ENCODE results near the gene SDE2. TPM values are rescaled to one million over a fixed set of nuclear protein-coding genes. Genes with fewer than 3 reads are reported as not detected.
"Not testable (repeated sequence)": the region's sequence is repeated elsewhere in the genome, so short reads cannot be mapped to it uniquely, and the experiment has no call there.

The SDE2 gene
- total RNA-seq, 1 experiment from 2014 or later, result 13.8 TPM

DNA sequence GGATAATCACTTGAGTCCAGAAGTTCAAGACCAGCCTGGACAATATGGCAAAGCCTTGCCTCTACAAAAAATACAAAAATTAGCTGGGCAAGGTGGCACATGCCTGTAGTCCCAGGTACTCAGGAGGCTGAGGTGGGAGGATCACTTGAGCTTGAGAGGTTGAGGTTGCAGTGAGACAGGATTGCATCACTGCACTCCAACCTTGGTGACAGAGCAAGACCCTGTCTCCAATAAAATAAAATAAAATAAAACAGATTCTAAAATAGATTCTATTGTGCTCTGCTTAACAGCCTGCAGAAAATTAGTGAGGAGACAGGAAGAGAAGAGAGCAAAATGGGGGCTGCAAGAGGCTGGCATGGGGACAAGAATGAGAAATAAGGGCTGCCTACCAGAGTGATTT, 7.5 kb upstream of the SDE2 start:
- DNase-seq (ENCODE audit: low spot score), result no peak

DNA sequence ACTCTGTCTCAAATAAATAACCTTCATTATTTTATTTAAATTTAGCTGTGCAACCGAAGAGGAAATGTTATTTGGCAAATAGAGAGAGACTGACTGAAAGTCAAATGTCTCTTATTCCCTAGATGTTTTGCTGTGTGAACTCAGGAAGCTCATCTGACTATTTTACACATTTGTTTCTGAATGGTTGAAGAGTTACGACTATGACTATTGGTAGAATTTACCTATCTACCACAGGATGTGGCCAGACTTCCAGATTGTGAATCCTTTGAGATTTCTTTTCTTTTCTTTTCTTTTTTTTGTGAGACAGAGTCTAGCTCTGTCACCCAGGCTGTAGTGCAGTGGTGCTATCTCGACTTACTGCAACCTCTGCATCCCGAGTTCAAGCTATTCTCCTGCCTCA, 5.3 kb upstream of the SDE2 start:
- DNase-seq (ENCODE audit: low spot score), result no peak

DNA sequence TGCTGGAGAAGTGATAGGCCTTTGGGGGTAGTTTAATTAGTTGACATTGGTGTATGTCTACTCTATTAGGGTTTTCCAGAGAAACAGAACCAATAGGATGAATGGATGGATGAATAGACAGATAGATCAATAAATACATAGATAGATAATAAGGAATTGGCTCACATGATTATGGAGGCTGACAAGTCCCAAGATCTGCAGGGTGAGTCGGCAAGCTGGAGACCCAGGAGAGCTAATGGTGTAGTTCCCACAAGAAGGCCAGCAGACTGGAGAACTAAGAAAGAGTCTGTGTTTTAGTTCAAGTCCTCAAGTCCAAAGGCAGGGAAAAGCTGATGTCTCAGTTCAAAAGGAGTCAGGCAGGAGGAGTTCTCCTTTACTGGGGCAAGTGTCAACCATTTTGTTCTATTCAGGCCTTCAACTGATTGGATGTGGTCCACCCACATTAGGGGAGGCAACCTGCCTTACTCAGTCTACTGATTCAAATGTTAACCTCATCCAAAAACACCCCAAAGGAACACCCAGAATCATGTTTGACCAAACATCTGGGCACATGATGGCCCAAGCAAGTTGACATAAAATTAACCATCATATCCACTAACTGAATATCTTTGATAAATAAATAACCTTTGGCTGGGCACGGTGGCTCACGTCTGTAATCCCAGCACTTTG, 4.5 kb upstream of the SDE2 start:
- no peak for DNase-seq (ENCODE audit: low spot score)

DNA sequence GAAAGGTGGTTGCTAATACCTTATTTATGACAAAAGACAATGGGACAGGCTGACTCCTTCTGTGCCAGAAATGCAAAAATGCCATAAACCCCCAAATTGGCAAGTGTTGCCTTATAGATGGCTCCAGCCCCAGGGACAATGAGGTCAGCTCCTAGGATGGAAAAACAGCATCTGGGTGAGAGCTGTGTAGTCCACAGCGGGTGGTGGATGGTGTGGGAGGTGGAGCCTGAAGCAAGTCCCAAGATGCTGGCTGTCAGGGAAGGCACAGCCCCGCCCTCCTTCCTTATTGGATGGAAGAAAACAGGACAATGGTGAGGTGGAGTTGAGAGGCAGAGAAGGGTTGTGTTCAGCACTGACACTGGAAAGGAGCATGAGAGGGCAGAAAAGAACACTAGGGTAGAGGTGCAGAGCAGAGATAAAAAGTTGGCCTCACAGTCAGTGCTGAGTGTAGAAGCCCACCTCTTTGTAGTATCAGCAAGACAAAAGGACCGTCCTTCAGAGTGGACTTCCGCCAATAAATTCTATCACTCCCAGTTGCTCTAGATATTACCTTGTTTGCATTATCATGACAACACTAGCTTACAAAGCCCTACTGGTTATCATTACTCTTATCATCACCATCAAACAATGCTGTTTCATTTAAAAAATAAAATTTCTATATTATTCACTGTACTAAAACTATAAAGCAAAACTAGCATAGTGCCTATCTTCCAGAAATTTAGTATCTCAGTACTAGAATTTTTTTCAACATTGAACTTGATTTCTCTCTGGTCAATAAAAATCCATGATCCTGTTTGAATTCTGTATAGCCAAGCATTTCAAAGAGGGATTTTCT, 3.7 kb upstream of the SDE2 start:
- peak; percentile 64 for DNase-seq (ENCODE audit: low spot score)

DNA sequence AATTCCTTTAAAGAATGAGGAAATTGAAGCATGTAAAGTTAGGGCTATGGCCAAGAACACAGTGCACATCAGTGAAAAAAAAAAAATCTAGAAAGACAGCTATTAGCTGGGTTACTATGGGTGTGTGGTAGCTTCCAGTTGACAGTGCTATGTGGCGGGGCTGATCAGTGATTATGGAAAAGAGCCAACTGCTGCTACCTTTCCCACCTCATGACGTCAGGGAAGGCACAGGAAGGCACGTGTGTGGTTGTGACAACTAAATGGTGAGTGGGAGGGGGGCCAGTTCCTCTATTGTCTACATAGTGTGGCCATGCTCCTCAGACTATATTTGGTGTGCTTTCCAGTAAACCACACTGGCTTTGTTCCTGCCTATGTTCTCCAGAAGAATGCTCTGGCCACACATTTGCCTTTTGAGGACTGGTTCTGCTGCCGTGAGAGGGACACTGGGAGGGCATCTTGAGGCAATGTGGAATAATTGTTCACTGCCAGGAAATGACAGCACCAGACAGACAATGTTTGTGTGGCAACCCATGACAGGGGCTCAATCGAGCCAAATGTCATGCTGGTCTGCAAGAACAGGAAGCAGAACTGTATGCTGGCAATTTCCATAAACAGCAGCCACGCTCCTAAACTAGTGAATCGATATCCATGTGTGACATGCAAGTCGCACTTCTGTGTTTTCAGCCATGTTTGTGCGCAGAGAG, 3.0 kb upstream of the SDE2 start:
- DNase-seq (ENCODE audit: low spot score), result peak; percentile 51

DNA sequence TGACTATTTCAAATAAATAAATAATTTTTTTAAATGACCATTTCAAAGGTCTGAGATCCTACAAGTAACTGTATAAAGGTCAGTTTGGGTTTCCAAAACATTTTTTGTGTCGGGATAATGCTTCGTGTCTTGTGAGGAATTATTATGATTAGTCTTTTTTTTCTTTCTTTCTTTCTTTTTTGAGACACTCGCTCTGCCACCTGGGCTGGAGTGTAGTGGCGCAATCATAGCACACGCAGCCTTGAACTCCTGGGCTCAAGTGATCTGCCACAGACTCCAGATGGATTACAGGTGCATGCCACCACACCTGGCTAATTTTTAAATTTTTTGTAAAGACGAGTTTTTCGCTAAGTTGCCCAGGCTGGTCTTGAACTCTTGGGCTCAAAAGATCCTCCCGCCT, 1.9 kb upstream of the SDE2 start:
- DNase-seq (ENCODE audit: low spot score), result no peak

DNA sequence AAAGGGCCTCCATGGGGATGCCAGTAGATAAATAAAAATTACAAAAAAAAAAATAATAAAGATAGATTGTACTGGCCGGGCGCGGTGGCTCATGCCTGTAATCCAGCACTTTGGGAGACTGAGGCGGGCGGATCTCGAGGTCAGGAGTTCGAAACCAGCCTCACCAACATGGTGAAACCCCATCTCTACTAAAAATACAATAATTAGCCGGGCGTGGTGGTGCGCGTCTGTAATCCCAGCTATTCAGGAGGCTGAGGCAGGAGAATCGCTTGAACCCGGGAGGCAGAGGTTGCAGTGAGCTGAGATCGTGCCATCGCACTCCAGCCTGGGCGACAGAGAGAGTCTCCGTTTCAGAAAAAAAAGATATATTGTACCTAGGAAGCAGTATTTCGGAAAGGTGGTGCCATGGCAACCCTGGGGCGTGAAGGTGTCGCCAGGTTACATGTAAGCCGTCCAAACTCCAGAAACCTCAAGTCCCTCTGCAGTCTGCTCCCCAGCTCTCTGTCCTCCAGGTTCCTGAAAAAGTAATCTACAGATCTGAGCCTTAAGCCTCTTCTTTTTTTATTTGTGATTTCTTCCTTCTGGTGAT, 1.4 kb upstream of the SDE2 start:
- DNase-seq (ENCODE audit: low spot score), result not testable (repeated sequence)

DNA sequence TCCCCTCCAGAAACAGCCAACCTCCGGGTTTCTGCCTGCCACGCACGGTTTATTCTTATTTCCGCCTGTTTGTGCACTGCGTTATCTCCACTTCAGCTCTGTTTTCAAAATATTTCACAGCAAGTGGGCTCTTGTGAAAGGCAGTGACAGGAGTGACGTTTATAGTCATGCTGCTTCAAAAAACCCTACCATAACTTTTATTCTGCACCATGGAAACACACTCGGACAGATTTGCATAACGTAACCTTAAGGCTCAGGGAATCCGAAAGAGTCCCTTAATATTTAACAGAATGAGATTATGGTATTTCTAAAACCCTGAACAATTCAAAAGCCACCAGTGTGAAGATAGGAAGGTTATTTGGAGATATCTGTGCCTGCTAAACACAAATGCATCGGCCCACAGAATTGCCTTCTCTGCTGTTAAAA, 782 bp upstream of the SDE2 start:
- DNase-seq (ENCODE audit: low spot score), result no peak

DNA sequence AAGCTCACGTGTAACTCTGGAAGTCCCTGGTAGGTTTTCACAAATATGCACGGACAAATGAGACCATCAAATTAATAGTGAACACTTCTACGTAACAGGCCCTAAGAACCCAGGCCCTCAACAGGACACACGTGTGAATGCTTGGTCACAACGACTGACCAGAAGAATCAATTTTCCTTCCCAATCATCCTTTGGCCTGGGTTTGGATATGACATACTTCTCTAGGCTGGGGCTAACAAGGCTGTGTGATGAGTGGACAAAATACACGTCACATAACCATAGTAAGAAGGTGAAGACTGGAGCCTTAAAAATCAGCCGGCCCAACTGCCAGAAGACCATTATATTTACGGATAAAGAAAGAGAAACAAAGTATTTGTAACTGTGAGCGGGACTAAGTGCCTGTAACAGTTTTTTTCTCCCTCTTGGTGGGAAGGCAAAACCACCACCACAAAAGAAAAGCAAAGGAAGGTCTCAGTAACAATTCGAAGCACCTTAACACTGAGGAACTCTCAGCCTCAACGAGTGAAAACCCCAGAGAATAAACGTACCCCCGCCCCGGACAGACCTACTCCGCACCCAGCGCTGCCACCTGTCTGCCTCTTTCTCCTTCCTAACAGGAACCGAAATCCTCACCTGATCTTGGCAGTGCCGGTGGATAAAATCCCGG, 450 bp downstream of the SDE2 start:
- peak; percentile 35 for DNase-seq (ENCODE audit: low spot score)

DNA sequence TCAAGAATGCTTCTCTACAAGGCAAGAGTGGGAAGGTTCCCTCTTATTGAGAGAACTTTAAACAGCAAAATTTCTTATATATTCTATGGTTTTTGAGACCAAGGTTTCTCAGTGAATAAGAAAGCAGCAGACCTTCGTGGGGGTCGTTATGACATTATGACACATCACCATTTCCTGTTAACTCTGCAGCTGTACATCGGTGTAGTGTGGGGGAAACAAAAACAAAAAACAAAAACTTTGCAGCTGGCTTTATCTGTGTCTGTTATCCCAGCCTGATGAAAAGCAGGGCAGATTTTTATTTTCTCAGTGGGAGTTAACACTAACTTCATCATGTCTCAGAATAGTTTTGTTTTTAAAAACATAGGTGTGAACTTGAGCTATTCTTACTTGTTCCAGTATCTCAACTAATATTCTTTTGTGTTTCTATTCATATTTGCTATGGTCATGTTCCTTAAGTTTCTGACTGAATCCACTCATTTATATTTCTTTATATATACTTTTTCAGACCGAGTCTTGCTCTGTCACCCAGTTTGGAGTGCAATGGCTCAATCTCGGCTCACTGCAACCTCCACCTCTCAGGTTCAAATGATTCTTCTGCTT, 2.1 kb downstream of the SDE2 start:
- DNase-seq (ENCODE audit: low spot score), result no peak

DNA sequence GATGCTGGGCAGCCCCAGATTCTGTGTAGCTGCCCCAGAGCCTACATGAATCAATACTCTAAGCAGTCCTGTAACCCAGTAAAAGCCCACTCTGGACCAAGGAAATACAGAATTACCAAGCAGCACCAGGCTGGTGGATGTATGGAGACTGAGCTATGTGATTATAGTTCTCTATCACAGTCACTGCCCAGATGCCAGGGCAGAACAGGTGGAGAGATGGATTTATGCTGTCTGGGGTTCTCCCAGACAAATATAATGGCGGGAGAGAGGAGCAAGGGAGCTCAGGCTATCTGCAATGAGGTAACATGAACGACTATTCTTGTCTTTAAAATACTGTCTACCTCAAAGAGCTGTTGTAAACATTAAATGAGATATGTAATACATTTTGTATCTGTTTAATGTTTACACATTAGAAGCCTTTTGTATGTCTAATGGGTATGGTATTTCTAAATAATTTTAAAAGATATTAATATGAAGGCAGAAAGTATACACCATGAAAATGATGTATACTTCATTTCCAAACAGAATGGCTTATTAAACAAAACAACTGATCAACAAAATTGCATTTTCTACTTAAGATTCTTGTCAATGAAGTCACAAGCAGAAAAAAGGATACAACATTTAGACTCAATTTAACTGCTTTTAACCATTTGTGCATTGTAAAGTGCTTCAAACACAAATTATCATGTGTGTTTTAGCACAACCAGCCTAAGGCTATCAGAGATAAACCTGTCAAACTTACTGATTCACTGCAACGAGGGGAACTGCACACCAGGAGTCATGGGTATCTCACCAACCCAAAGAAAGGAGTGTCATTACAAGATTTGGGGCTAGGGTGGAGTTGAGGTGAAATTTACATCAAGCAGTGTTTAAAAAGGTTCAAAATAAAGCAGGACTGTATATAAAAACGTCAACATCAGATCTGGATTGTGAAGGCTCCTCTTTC, 3.0 kb downstream of the SDE2 start:
- DNase-seq (ENCODE audit: low spot score), result no peak

DNA sequence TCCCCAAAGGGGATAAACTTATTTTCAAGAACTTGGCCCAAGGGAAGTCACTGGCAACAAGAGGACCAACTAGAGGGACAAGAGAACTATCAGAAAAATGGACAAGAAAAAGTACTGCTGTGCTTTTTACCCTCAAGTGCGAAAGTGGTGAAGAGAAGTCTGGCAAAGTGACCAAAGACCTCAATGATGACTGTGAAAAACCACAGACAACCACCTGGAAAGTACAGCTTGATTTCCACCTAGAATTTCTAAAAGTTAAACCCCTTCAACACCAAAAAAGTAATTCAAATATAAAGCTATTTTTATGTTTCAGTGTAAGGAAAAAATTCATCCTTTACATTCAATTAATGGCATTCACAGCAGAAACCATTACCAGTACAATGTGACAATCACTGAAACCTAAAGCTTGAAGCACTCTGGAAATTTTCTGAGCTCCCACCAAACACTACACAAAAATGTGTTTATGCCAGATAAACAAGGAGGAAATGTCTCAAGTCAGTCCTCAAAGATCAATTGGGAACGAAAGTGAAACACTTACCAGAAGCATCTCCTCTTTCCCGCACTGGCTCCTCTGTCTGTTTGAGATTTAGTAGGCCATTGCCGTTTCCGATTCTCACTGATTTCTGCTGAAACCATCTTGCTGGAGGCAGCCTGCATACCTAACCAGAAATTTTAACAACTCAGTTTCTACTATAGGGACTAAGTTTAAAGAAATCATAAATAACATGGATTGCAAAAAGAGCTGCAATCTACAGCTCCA, 8.3 kb downstream of the SDE2 start:
- no peak for DNase-seq (ENCODE audit: low spot score)

DNA sequence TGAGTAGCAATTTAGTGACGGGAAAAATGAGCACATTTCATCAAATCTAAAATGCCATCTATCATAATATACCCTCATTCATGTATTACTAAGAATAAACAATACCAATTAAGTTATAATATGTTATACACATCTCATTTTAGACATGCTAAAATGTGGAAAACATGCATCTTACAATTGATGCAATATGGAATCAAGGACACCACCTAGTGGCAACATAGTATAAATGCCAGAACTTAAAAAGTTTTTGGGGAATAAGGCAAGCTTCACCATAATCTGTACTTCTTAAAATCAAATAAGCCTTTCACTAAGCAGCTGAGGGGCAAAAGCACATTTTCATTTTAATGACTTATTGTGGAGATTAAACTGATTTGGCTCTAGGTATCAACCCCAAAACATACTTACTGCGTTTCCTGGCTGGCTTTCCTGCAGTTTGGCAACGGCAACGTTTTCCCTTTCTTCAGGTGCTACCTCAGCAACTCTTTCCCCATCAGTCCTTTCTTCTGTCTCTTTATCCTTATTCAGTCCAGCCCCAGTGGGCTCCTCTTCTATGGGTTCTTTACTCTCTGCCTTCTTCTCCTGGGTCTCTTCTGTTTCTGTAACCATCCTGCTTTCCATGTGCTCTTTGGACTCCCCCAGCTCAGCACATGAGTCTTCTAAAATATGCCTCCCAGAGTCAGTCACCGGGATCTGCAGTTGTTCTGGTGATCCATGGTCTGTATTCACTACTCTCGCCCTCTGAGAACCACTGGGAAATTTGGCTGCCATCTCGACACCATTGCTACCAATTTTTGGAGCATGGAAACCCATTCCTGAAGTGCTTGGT, 11.4 kb downstream of the SDE2 start:
- DNase-seq (ENCODE audit: low spot score), result peak; percentile 58

DNA sequence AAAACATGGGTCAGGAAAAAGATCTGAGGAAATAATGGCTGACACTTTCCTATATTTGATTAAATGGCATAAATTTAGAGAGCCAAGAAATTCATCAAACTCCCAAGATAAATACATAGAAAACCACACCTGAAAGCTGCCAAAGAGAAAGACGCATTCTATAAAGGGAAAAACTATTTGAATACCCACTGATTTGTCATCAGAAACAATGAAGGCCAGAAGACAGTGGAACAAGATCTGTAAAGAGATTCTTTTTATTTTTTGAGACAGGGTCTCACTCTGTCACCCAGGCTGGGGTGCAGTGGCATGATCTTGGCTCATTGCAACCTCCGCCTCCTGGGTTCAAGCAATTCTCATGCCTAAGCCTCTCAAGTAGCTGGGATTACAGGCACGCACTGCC, 17.4 kb downstream of the SDE2 start:
- DNase-seq (ENCODE audit: low spot score), result no peak

DNA sequence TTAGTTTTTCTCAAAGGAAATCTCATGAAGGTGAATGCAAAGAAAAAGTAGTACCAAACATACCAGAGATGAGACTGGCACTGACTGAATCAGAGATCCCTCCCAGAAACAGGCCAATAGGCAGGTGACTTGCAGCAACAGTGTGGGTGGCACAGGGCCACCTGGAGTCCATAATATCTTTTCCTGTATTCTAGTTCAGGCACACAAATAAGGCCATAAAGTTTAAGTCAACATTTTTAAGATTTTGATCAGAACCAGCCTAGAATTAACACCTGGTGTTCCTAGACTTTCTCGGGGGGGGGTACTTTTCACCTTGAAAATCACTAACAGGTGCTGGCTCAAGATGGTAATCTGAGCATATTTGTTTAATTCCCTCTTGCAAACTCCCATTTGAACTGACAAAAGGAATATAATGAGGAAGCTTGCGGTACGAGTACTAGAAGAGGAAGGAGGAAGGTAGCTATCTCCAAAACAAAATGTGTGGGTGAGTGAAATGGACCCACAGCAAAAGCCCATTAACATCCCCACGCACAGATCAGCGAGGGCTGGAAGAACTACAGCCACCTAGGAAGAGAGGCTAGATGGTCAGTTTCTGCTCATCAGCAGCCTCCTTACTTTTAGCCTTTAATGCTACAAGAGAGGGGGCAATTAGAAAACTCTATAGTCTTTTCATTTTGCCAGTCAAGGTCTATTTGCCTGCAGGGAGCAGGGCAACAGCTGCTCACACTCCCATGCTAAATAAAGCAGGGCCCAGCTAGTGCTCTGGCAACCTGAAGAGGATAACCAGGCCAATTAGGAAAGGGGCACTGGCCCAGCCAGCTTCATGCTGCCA, 18.9 kb downstream of the SDE2 start:
- no peak for DNase-seq (ENCODE audit: low spot score)

DNA sequence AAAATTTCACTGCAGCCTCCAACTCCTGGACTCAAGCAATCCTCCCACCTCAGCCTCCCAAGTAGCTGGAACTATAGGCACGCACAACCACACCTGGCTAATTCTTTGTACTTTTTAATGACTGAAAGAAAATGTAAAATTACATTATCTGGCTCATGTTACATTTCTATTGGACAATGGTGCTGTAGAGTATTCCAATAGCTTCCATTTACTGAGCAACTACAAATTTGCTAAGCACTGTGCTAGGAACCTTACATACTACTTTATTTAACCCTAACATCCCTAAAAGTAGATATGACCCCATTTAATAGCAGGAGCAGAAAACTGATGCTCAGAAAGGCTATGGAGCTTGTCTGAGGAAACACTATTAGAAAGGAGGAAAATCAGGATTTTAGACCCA, 19.7 kb downstream of the SDE2 start:
- DNase-seq (ENCODE audit: low spot score), result no peak

DNA sequence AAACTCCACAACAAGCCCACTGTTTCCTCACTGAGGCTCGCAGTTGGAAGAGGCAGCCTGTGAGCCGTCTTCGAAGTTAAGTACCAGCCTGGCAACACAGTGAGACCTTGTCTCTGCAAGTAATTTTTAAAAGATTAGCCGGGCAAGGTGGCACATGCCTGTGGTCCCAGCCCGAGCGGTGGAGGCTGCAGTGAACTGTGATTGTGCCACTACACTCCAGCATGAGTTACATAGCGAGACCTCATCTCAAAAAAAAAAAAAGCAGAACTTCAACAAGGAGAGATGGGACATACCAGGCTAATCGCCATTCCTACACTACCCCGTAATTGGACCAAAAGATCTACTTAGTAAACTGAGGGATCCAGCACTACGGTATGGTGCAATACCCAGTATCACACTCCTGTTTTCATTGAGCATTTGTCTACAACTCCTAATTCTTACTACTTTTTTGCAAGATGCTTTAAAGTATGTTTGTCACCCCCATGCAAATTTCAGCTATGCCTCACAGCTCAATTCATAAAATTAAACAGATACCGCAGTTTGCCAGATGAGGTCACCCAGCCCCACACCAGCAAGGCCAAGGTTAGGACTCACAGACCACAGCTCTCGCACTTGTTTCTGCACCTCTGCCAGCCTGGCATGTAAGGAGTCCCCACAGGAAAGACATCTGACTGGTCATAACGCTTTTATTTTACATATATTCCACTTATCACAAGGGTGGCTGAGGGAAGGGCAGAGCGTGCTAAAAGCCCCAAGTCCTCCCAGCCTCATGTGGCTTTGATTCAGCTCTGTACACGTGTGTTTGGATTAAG, 21.0 kb downstream of the SDE2 start:
- no peak for DNase-seq (ENCODE audit: low spot score)

Data from HT-29 (cell line).